Stimulated activated CD4-positive, alpha-beta T cell treated with anti-CD3 and anti-CD28 coated beads, Interleukin-1b, Interleukin-23, amount 100 ng/mL, for 4 hours (primary cell): ENCODE results near the gene LRRC27.
"Not testable (repeated sequence)": the region's sequence is repeated elsewhere in the genome, so short reads cannot be mapped to it uniquely, and the experiment has no call there.

Experiments
- DNase-seq, 2 donors: peaks; one replicate each; pipeline ENCODE4 v3.0.0-alpha.2; 2020; ENCODE audit warnings: low read depth in 2 of 2

The LRRC27 gene

GRCh38 chr10:132374612-132375011 is 42.6 kb downstream of the LRRC27 start:
- no peak for DNase-seq

GRCh38 chr10:132375116-132375794 is 43.3 kb downstream of the LRRC27 start:
- no peak for DNase-seq

- DNase-seq, result no peak
Measured at GRCh38 chr10:132375795-132376297, 43.9 kb downstream of the LRRC27 start.

GRCh38 chr10:132376394-132376851 is 44.4 kb downstream of the LRRC27 start:
- no peak for DNase-seq

- no peak for DNase-seq
Measured at GRCh38 chr10:132377326-132377725, 45.3 kb downstream of the LRRC27 start.

GRCh38 chr10:132379026-132379425 is 47.0 kb downstream of the LRRC27 start:
- not testable (repeated sequence) for DNase-seq

- DNase-seq, result not testable (repeated sequence)
Measured at GRCh38 chr10:132380986-132381385, 49.0 kb downstream of the LRRC27 start.

GRCh38 chr10:132381741-132382140 is 49.7 kb downstream of the LRRC27 start:
- no peak for DNase-seq

- DNase-seq, result no peak
Measured at GRCh38 chr10:132382231-132382922, 50.4 kb downstream of the LRRC27 start.

GRCh38 chr10:132383101-132383500 is 51.1 kb downstream of the LRRC27 start:
- no peak for DNase-seq

GRCh38 chr10:132383751-132384196 is 51.8 kb downstream of the LRRC27 start:
- DNase-seq, result no peak

- DNase-seq, result no peak
Measured at GRCh38 chr10:132384618-132385388, 52.8 kb downstream of the LRRC27 start.

- DNase-seq, result no peak
Measured at GRCh38 chr10:132385389-132385667, 53.3 kb downstream of the LRRC27 start.

GRCh38 chr10:132385721-132386418 is 53.9 kb downstream of the LRRC27 start:
- DNase-seq, result no peak

- DNase-seq, result no peak
Measured at GRCh38 chr10:132386419-132386831, 54.4 kb downstream of the LRRC27 start.

GRCh38 chr10:132386896-132387295 is 54.9 kb downstream of the LRRC27 start:
- not testable (repeated sequence) for DNase-seq

- peak; percentile 71 to 74 for DNase-seq
Measured at GRCh38 chr10:132387764-132388210, 55.8 kb downstream of the LRRC27 start.

- no peak for DNase-seq
Measured at GRCh38 chr10:132388891-132389432, 57.0 kb downstream of the LRRC27 start.

- DNase-seq, result no peak
Measured at GRCh38 chr10:132389433-132390169, 57.6 kb downstream of the LRRC27 start.

GRCh38 chr10:132390170-132390920 is 58.4 kb downstream of the LRRC27 start:
- DNase-seq, result no peak
